NCI-H2107 treated with DMSO at 0.1 percent for 48 hours (cell line): ENCODE measurements around the gene ZNF534.
"Not testable (repeated sequence)": the region's sequence is repeated elsewhere in the genome, so short reads cannot be mapped to it uniquely, and the experiment has no call there.

Source experiments
- DNase-seq: peaks from one replicate; lab custom pipeline; 2025; ENCODE audit not compliant: unreplicated experiment; lab: John Stamatoyannopoulos, UW

The ZNF534 gene

DNA sequence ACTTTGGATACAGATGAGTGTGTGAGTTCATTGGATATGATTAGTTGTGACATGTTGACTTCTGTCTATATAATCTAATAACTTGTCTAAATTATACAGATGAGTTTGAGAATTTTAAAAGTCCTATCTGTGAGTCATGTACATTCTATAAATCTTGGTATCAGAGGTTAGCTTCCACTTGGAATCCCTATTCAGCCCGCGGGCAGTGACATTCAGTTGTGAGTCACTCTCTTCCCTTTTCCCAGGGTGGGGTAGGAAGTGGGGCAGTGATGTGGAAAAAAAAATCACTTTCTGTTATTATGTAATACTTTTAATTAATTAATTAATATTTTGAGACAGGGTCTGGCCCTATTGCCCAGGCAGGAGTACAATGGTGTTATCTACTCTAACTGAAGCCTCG lies 65.6 kb downstream of the ZNF534 start:
- no peak for DNase-seq

DNA sequence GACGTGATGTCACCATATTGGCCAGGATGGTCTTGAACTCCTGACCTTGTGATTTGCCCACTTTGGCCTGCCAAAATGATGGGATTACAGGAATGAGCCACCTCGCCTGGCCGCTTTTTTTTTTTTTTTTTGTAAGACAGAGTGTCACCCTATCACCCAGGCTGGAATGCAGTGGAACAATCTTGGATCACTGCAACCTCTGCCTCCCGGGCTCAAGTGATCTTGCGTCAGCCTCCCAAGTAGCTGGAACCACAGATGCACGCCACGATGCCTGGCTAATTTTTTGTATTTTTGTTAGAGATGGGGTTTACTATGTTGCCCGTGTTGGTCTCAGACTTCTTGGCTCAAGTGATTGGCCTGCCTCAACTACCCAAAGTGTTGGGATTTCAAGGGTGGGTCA lies 69.6 kb downstream of the ZNF534 start:
- no peak for DNase-seq

DNA sequence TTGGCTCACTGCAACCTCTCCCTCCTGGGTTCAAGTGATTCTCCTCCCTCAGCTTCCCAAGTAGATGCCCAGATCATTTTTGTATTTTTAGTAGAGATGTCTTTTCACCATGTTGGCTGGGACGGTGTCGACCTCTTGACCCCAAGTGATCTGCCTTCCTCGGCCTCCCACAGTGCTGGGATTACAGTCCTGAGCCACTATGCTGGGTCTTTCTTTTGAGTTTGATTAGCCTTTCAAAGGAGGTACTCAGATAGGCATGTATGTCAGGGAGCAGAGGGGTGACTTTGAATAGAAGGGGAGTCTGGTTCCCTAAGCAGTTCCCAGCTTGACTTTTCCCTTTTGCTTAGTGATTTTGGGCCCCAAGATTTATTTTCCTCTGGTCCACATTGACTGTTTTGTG lies 71.5 kb downstream of the ZNF534 start:
- DNase-seq: not testable (repeated sequence)

GRCh38 chr19:52500991-52501390 lies 72.0 kb downstream of the ZNF534 start:
- not testable (repeated sequence) for DNase-seq
